Fibroblast of lung (primary cell): ENCODE results near the gene GTF3C2. TPM values are rescaled to one million over a fixed set of nuclear protein-coding genes. Genes with fewer than 3 reads are reported as not detected.

ENCODE experiments used
- DNase-seq, 2 donors: peaks; one replicate each; pipeline versions ENCODE4 v3.0.0 to v3.0.0-alpha.2; 2010; ENCODE audit warnings: low read depth in 2 of 2
- H2AFZ ChIP-seq: 2 replicates; pipeline ENCODE4 v1.5.1; 2012; ENCODE audit warnings: low read length, control low read depth, inconsistent platforms
- H3K27ac ChIP-seq: 2 replicates; pipeline ENCODE4 v1.5.1; 2011; ENCODE audit warnings: low read length, control low read depth; ENCODE audit not compliant: insufficient read depth
- H3K27me3 ChIP-seq: 2 replicates; pipeline ENCODE4 v1.5.1; 2011; ENCODE audit warnings: mild to moderate bottlenecking, low read length; ENCODE audit not compliant: control insufficient read depth, insufficient read depth
- H3K36me3 ChIP-seq: 2 replicates; pipeline ENCODE4 v1.5.1; 2011; ENCODE audit warnings: low read length; ENCODE audit not compliant: control insufficient read depth, insufficient read depth
- H3K4me1 ChIP-seq: 2 replicates; pipeline ENCODE4 v1.5.1; 2011; ENCODE audit warnings: low read length; ENCODE audit not compliant: control insufficient read depth, insufficient read depth; ENCODE audit errors: extremely low read depth
- H3K4me2 ChIP-seq: 2 replicates; pipeline ENCODE4 v1.5.1; 2011; ENCODE audit warnings: low read length, control low read depth; ENCODE audit not compliant: insufficient read depth; ENCODE audit errors: extremely low read depth
- H3K4me3 ChIP-seq, 4 experiments: fragments of 200-600 bp in 1 of 4; sonication (generic) in 1 of 4; replicated peaks in 1 of 4; 2 replicates each; pipeline ENCODE4 v1.5.1; 2011 to 2016; ENCODE audit warnings: low read length in 4 of 4, low read depth in 3 of 4, mild to moderate bottlenecking in 3 of 4, control low read depth in 2 of 4, inconsistent platforms in 1 of 4, mixed read lengths in 1 of 4; ENCODE audit not compliant: insufficient read depth in 1 of 4; ENCODE audit errors: control extremely low read depth in 1 of 4
- H3K79me2 ChIP-seq: 2 replicates; pipeline ENCODE4 v1.5.1; 2012; ENCODE audit warnings: mild to moderate bottlenecking, low read length, inconsistent platforms; ENCODE audit not compliant: control insufficient read depth, insufficient read depth
- H3K9ac ChIP-seq: 2 replicates; pipeline ENCODE4 v1.5.1; 2011; ENCODE audit warnings: mild to moderate bottlenecking, low read length, control low read depth; ENCODE audit not compliant: insufficient read depth
- H3K9me3 ChIP-seq: 2 replicates; pipeline ENCODE4 v1.5.1; 2012; ENCODE audit warnings: low read depth, low read length; ENCODE audit not compliant: control insufficient read depth, insufficient read depth
- H4K20me1 ChIP-seq: 2 replicates; pipeline ENCODE4 v1.5.1; 2011; ENCODE audit warnings: low read length; ENCODE audit not compliant: control insufficient read depth, insufficient read depth; ENCODE audit errors: extremely low read depth
- CTCF ChIP-seq, 2 donors: IDR thresholded peaks in 1 of 2; conservative IDR thresholded peaks in 1 of 2; 1 replicate in 1 of 2; 2 replicates in 1 of 2; pipeline ENCODE4 v1.5.1; 2011 to 2012; ENCODE audit warnings: low read length in 2 of 2, control low read depth in 1 of 2, inconsistent platforms in 1 of 2, low read depth in 1 of 2, mild to moderate bottlenecking in 1 of 2
- EZH2 ChIP-seq: IDR thresholded peaks from 2 replicates; pipeline ENCODE4 v1.5.1; 2012; ENCODE audit warnings: low read length, control low read depth, mild to moderate bottlenecking; ENCODE audit errors: missing control alignments
- polyA plus RNA-seq, 2 donors: library from polyadenylated mRNA; depleted of rRNA in 1 of 2; stranded (reverse) in 1 of 2; unstranded in 1 of 2; fragments of >200 nt; gene quantifications; 2 replicates each; pipeline ENCODE4 v1.2.1, GENCODE V29; 2011 to 2012; ENCODE audit warnings: missing spikeins in 1 of 2
- total RNA-seq: library from RNA; depleted of rRNA; stranded (reverse); fragments of >200 nt; gene quantifications from 2 replicates; pipeline ENCODE4 v1.2.1, GENCODE V29; 2014

GTF3C2 gene
- total and polyA plus RNA-seq, 2 donors (not counting 1 experiment from before 2014, with no cell fraction given) = 19.2 to 30.2 TPM

GRCh38 chr2:27335311-27335710 lies 21.3 kb downstream of the GTF3C2 start:
- H4K20me1 ChIP-seq = no peaks in the 10 kb centered on the region
- no peak overlapping the region for H2AFZ ChIP-seq
- no peaks in the 10 kb centered on the region for H3K4me1 ChIP-seq
- no peak for DNase-seq
- H3K27me3 ChIP-seq = no peaks in the 10 kb centered on the region
- no peaks in the 10 kb centered on the region for H3K9me3 ChIP-seq
- H3K9ac ChIP-seq = no peak overlapping the region
- no peak overlapping the region for H3K4me3 ChIP-seq
- H3K79me2 ChIP-seq = no peaks in the 10 kb centered on the region
- peaks cover 8% of the 10 kb centered on the region for H3K36me3 ChIP-seq
- no peak overlapping the region for H3K4me2 ChIP-seq
- TF ChIP-seq CTCF (conservative IDR thresholded peaks at IDR 0.05 in 1 of 2, IDR thresholded peaks at IDR 0.05 in 1 of 2; ENCODE audit: low read depth in 1 of 2, low read length in 2 of 2) = no peak
- no peak for TF ChIP-seq EZH2
- H3K27ac ChIP-seq = no peak overlapping the region

DNA sequence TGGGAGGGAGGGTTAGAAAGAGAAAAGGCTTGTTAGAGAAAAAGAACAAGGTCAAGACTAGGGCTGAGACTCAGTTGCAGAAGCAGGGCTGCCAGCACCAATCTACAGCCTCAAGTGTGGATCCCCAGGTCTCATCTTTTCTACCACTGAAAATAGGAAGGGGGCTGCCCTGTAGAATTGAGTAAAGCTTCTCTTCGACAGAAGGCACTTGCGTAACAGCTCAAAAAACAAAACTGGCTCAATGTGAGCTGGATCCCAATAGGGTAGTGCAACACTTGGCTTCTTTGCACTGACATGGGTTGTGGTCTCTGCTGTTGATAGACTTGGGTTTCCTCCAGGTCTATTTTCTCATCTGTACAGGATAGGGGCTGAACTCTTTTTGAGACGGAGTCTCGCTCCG lies 31.8 kb downstream of the GTF3C2 start:
- peaks cover 14% of the 10 kb centered on the region for H3K36me3 ChIP-seq
- H3K27ac ChIP-seq = no peak overlapping the region
- H3K4me2 ChIP-seq = no peak overlapping the region
- H4K20me1 ChIP-seq = no peaks in the 10 kb centered on the region
- H2AFZ ChIP-seq = no peak overlapping the region
- H3K79me2 ChIP-seq = peaks cover 8% of the 10 kb centered on the region
- H3K9me3 ChIP-seq = no peaks in the 10 kb centered on the region
- TF ChIP-seq EZH2 = no peak
- TF ChIP-seq CTCF (conservative IDR thresholded peaks at IDR 0.05 in 1 of 2, IDR thresholded peaks at IDR 0.05 in 1 of 2; ENCODE audit: low read depth in 1 of 2, low read length in 2 of 2) = no peak
- H3K27me3 ChIP-seq = no peaks in the 10 kb centered on the region
- DNase-seq = no peak
- H3K9ac ChIP-seq = no peak overlapping the region
- H3K4me3 ChIP-seq = no peak overlapping the region
- peaks cover 15% of the 10 kb centered on the region for H3K4me1 ChIP-seq

- Histone ChIP-seq H3K79me2 (peaks cover 8% of the 10 kb centered on the region), H3K9ac (peak overlapping the region; percentile 82), H4K20me1 (no peaks in the 10 kb centered on the region), H3K9me3 (no peaks in the 10 kb centered on the region), H3K4me2 (peak overlapping the region; percentile 99), H3K36me3 (peaks cover 9% of the 10 kb centered on the region), H3K27ac (peak overlapping the region; percentile 93), H3K27me3 (no peaks in the 10 kb centered on the region), H3K4me3 (peak overlapping the region; percentile 48 to 99 (median 84)), H3K4me1 (peaks cover 15% of the 10 kb centered on the region), H2AFZ (peak overlapping the region; percentile 11)
- TF ChIP-seq EZH2 = no peak
- TF ChIP-seq CTCF (conservative IDR thresholded peaks at IDR 0.05 in 1 of 2, IDR thresholded peaks at IDR 0.05 in 1 of 2; ENCODE audit: low read depth in 1 of 2, low read length in 2 of 2) = no peak
- no peak for DNase-seq
Observed at GRCh38 chr2:27323596-27324285, 32.8 kb downstream of the GTF3C2 start.
